Stimulated activated CD8-positive, alpha-beta memory T cell treated with anti-CD3 and anti-CD28 coated beads, Interleukin-12 subunit alpha, Interleukin-12 subunit beta, amount 100 ng/mL, for 24 hours (primary cell): ENCODE data around the gene PCGF3.
"Not testable (repeated sequence)": the region's sequence is repeated elsewhere in the genome, so short reads cannot be mapped to it uniquely, and the experiment has no call there.

Source experiments
- DNase-seq: peaks from one replicate; pipeline ENCODE4 v3.0.0-alpha.2; 2020; ENCODE audit errors: extremely low read depth

Gene PCGF3

GRCh38 chr4:740656-741282, 35.1 kb downstream of the PCGF3 start:
- DNase-seq, result no peak

GRCh38 chr4:742096-742741, 36.6 kb downstream of the PCGF3 start:
- no peak for DNase-seq

- DNase-seq, result peak; percentile 42
Measured at GRCh38 chr4:742742-743311, 37.2 kb downstream of the PCGF3 start.

- DNase-seq, result no peak
Measured at GRCh38 chr4:743463-744211, 38.0 kb downstream of the PCGF3 start.

GRCh38 chr4:744212-744841, 38.7 kb downstream of the PCGF3 start:
- DNase-seq, result no peak

GRCh38 chr4:747546-748170, 42.0 kb downstream of the PCGF3 start:
- no peak for DNase-seq

- DNase-seq, result no peak
Measured at GRCh38 chr4:748461-748860, 42.8 kb downstream of the PCGF3 start.

- DNase-seq, result no peak
Measured at GRCh38 chr4:749698-750666, 44.4 kb downstream of the PCGF3 start.

GRCh38 chr4:751676-752075, 46.0 kb downstream of the PCGF3 start:
- DNase-seq, result no peak

GRCh38 chr4:752196-752861, 46.7 kb downstream of the PCGF3 start:
- no peak for DNase-seq

- DNase-seq, result not testable (repeated sequence)
Measured at GRCh38 chr4:753186-753585, 47.6 kb downstream of the PCGF3 start.

- DNase-seq, result no peak
Measured at GRCh38 chr4:754221-755120, 48.8 kb downstream of the PCGF3 start.

GRCh38 chr4:757111-757510, 51.5 kb downstream of the PCGF3 start:
- DNase-seq, result no peak

- DNase-seq, result not testable (repeated sequence)
Measured at GRCh38 chr4:759810-760209, 54.2 kb downstream of the PCGF3 start.

GRCh38 chr4:760616-761015, 55.0 kb downstream of the PCGF3 start:
- DNase-seq, result no peak

- no peak for DNase-seq
Measured at GRCh38 chr4:761086-761485, 55.5 kb downstream of the PCGF3 start.

GRCh38 chr4:761739-762138, 56.1 kb downstream of the PCGF3 start:
- no peak for DNase-seq

GRCh38 chr4:762211-763190, 56.9 kb downstream of the PCGF3 start:
- DNase-seq, result no peak
